HepG2 (cell line): ENCODE data around the gene GPT2. TPM values are rescaled to one million over a fixed set of nuclear protein-coding genes. Genes with fewer than 3 reads are reported as not detected.

Experiments
- ATAC-seq: fragments of 200-7000 bp; cut with Tn5 transposase; 3 replicates; pipeline ENCODE4 v1.9.1; 2020; ENCODE audit warnings: mild to moderate bottlenecking, moderate library complexity
- BruUV-seq: library from RNA; stranded (reverse); fragments of 400-500 nt; replicated peaks from 2 replicates; lab custom pipeline; 2021; lab: Mats Ljungman, UMichigan
- CTCF ChIA-PET: fragments of 300-600 bp; formaldehyde crosslinking; extraction: SDS; loops from one replicate; lab custom pipeline; 2021; ENCODE audit warnings: low total read pairs, inconsistent platforms, low intra/inter-chr PET ratio; lab: Yijun Ruan, JAX
- POLR2A ChIA-PET: fragments of 350-600 bp; sonication (Branson Sonifier 250); formaldehyde crosslinking; loops from one replicate; lab custom pipeline; 2020; ENCODE audit warnings: antibody characterized with exemption, inconsistent platforms; lab: Yijun Ruan, JAX
- DNase-seq: peaks from one replicate; pipeline ENCODE4 v3.0.0-alpha.2; 2015; ENCODE audit warnings: low spot score
- FAIRE-seq: peaks from 3 replicates; lab custom pipeline; 2011; peaks lifted over from hg19 to GRCh38; lab: Jason Lieb, UNC
- H2AFZ ChIP-seq: one replicate; pipeline ENCODE4 v1.6.1; 2011; ENCODE audit warnings: low read length, inconsistent platforms
- H3K27ac ChIP-seq: fragments of 300-600 bp; 3 replicates; pipeline ENCODE4 v1.8.0; 2011; ENCODE audit warnings: mixed run types, mild to moderate bottlenecking, mixed read lengths, low read length, inconsistent platforms; ENCODE audit not compliant: insufficient read depth; ENCODE audit errors: extremely low read length
- H3K27me3 ChIP-seq, 2 experiments: fragments of 200-600 bp in 1 of 2; 2 replicates in 1 of 2; 3 replicates in 1 of 2; pipeline versions ENCODE4 v1.6.0 to v1.8.0; 2011; ENCODE audit warnings: low read length in 2 of 2, mild to moderate bottlenecking in 2 of 2, moderate library complexity in 2 of 2, inconsistent platforms in 1 of 2; ENCODE audit not compliant: insufficient read depth in 2 of 2, control insufficient read depth in 1 of 2
- H3K36me3 ChIP-seq, 2 experiments: fragments of 200-600 bp in 1 of 2; replicated peaks in 1 of 2; 2 replicates in 1 of 2; 3 replicates in 1 of 2; pipeline versions ENCODE4 v1.5.1 to v1.8.0; 2011; ENCODE audit warnings: low read length in 2 of 2, inconsistent platforms in 1 of 2; ENCODE audit not compliant: insufficient read depth in 2 of 2, control insufficient read depth in 1 of 2
- H3K4me1 ChIP-seq: 2 replicates; pipeline ENCODE4 v1.5.1; 2012; ENCODE audit warnings: low read length, inconsistent platforms; ENCODE audit not compliant: insufficient read depth
- H3K4me2 ChIP-seq: 2 replicates; pipeline ENCODE4 v1.6.0; 2011; ENCODE audit warnings: low read depth, low read length, inconsistent platforms
- H3K4me3 ChIP-seq, 3 experiments: fragments of 200-600 bp in 1 of 3; sonication (generic), shearing (Covaris generic) in 1 of 3; replicated peaks in 1 of 3; 2 replicates each; pipeline ENCODE4 v1.5.1; 2011 to 2016; ENCODE audit warnings: low read length in 3 of 3, inconsistent platforms in 2 of 3, low read depth in 2 of 3, mild to moderate bottlenecking in 2 of 3, control low read depth in 1 of 3, mixed read lengths in 1 of 3; ENCODE audit not compliant: insufficient read depth in 1 of 3
- H3K79me2 ChIP-seq: one replicate; pipeline ENCODE4 v1.6.1; 2011; ENCODE audit warnings: low read length, inconsistent platforms; ENCODE audit not compliant: insufficient read depth
- H3K9ac ChIP-seq: 2 replicates; pipeline ENCODE4 v1.6.0; 2011; ENCODE audit warnings: mild to moderate bottlenecking, low read depth, low read length, inconsistent platforms; ENCODE audit not compliant: insufficient read depth
- H3K9me3 ChIP-seq: 2 replicates; pipeline ENCODE4 v1.5.1; 2012; ENCODE audit warnings: mild to moderate bottlenecking, low read length
- H4K20me1 ChIP-seq: 2 replicates; pipeline ENCODE4 v1.6.0; 2011; ENCODE audit warnings: inconsistent platforms, mild to moderate bottlenecking, low read length, moderate library complexity; ENCODE audit not compliant: insufficient read depth
- FOXP1 ChIP-seq, 2 experiments: fragments of 450-650 bp in 1 of 2; IDR thresholded peaks; 2 replicates each; pipeline ENCODE4 v1.6.1; 2017 to 2018; ENCODE audit warnings: antibody characterized with exemption in 1 of 2
- GATAD2A ChIP-seq: IDR thresholded peaks from 2 replicates; pipeline ENCODE4 v1.6.1; 2016
- KDM6A ChIP-seq: IDR thresholded peaks from 2 replicates; pipeline ENCODE4 v1.6.1; 2016; ENCODE audit warnings: low read depth
- NFYB ChIP-seq: sonication (generic); formaldehyde crosslinking; IDR thresholded peaks from 2 replicates; pipeline ENCODE4 v1.4.0; 2020; ENCODE audit warnings: missing genetic modification reagents
- NR2F6 ChIP-seq, 2 experiments: IDR thresholded peaks; 2 replicates each; pipeline ENCODE4 v1.6.1; 2016; ENCODE audit warnings: antibody characterized with exemption in 1 of 2, mild to moderate bottlenecking in 1 of 2
- PHF5A ChIP-seq: IDR thresholded peaks from one replicate; pipeline ENCODE4 v1.6.1; 2018; ENCODE audit warnings: low read depth, missing genetic modification reagents; ENCODE audit not compliant: unreplicated experiment
- RBM22 ChIP-seq: fragments of 200-400 bp; formaldehyde crosslinking; optimal IDR thresholded peaks from 2 replicates; pipeline ENCODE3; 2017; ENCODE audit warnings: mild to moderate bottlenecking, low read length, moderate library complexity
- SMYD3 ChIP-seq: sonication (generic); formaldehyde crosslinking; IDR thresholded peaks from 2 replicates; pipeline ENCODE4 v1.8.1; 2023; ENCODE audit warnings: mild to moderate bottlenecking, missing genetic modification reagents
- SRF ChIP-seq: IDR thresholded peaks from 2 replicates; pipeline ENCODE4 v1.6.1; 2011; ENCODE audit warnings: mild to moderate bottlenecking, low read depth, low read length, moderate library complexity
- YEATS2 ChIP-seq: sonication (generic); formaldehyde crosslinking; IDR thresholded peaks from 2 replicates; pipeline ENCODE4 v1.4.0; 2020; ENCODE audit warnings: missing genetic modification reagents, borderline replicate concordance
- YEATS4 ChIP-seq: sonication (generic); formaldehyde crosslinking; IDR thresholded peaks from 2 replicates; pipeline ENCODE4 v1.4.0; 2020; ENCODE audit warnings: missing genetic modification reagents, borderline replicate concordance
- ZBTB26 ChIP-seq: IDR thresholded peaks from 2 replicates; pipeline ENCODE4 v1.6.1; 2016; ENCODE audit warnings: missing compliant biosample characterization, missing genetic modification reagents, borderline replicate concordance
- ZNF230 ChIP-seq: sonication (generic); formaldehyde crosslinking; IDR thresholded peaks from 2 replicates; pipeline ENCODE4 v1.4.0; 2020; ENCODE audit warnings: mild to moderate bottlenecking, missing genetic modification reagents
- ZNF878 ChIP-seq: sonication (generic); formaldehyde crosslinking; IDR thresholded peaks from 2 replicates; pipeline ENCODE4 v1.8.1; 2023; ENCODE audit warnings: mild to moderate bottlenecking, missing genetic modification reagents, moderate library complexity
- WGBS: methylation state at CpG from one replicate; pipeline ENCODE4 v1.1.6; 2017; ENCODE audit warnings: low lambda C conversion rate; 5-methylcytosine and 5-hydroxymethylcytosine counted together
- in situ Hi-C: cut with HindIII; loops from 2 replicates; pipeline ENCODE4 v1.10.0; 2017; ENCODE audit warnings: low pct_unique_long_range_greater_than_20kb; ENCODE audit not compliant: extremely low pct_ligation_motif_present
- intact Hi-C: fragments of 100-400 bp; cut with micrococcal nuclease; formaldehyde crosslinking; loops from one replicate; pipeline ENCODE4 v1.10.0; 2022; ENCODE audit not compliant: unreplicated experiment
- polyA plus RNA-seq, 8 experiments: library from polyadenylated mRNA; depleted of rRNA in 3 of 8; stranded (reverse) in 7 of 8; unstranded in 1 of 8; fragments of >200 nt; fragmentation: Illumina TruSeq in 4 of 8; extraction: Trizol in 4 of 8; gene quantifications; 2 replicates each; pipeline versions ENCODE4 v1.2.1 to v1.2.3, GENCODE V29; 2011 to 2016; ENCODE audit warnings: low read depth in 4 of 8, missing spikeins in 1 of 8, mixed read lengths in 1 of 8; ENCODE audit not compliant: insufficient read depth in 1 of 8
- total RNA-seq, 5 experiments: library from RNA; depleted of rRNA; stranded (reverse); fragments of >200 nt; fragmentation: Illumina TruSeq; extraction: Trizol; gene quantifications; 2 replicates each; pipeline ENCODE4 v1.2.3, GENCODE V29; 2016; ENCODE audit warnings: low read depth in 1 of 5
- TF ChIP-seq, protein P1 (sequence below): sonication (generic); formaldehyde crosslinking; IDR thresholded peaks from 2 replicates; pipeline ENCODE4 v1.4.0; 2020; ENCODE audit warnings: missing genetic modification reagents
- TF ChIP-seq, protein P2 (sequence below): sonication (generic); formaldehyde crosslinking; IDR thresholded peaks from 2 replicates; pipeline ENCODE4 v1.4.0; 2020; ENCODE audit warnings: missing genetic modification reagents
- TF ChIP-seq, protein P3 (sequence below): IDR thresholded peaks from 2 replicates; pipeline ENCODE4 v1.6.1; 2012; ENCODE audit warnings: inconsistent platforms
- TF ChIP-seq, protein P4 (sequence below): IDR thresholded peaks from 2 replicates; pipeline ENCODE4 v1.6.1; 2016; ENCODE audit warnings: mild to moderate bottlenecking

The GPT2 gene
- total and polyA plus RNA-seq, 2 of the 13 experiments (the other 11 are each of a cell fraction or from before 2014, with no cell fraction given) = 138 to 267 TPM

- peak overlapping the region; percentile 95 for H2AFZ ChIP-seq
- no peaks in the 10 kb centered on the region for H3K79me2 ChIP-seq
- peaks cover 31% of the 10 kb centered on the region for H3K4me1 ChIP-seq
- ChIA-PET POLR2A (no interaction called here), CTCF (no interaction called here)
- intact Hi-C loops = no loop called here
- FAIRE-seq (peak; percentile 81), ATAC-seq (peak; percentile 86), DNase-seq (peak; percentile 80)
- no peaks in the 10 kb centered on the region for H3K27me3 ChIP-seq
- no TSS peak for BruUV-seq
- no peaks in the 10 kb centered on the region for H3K9me3 ChIP-seq
- peak overlapping the region; percentile 86 for H3K27ac ChIP-seq
- H3K4me3 ChIP-seq = peak overlapping the region; percentile 22 to 52 (median 44)
- H4K20me1 ChIP-seq = no peaks in the 10 kb centered on the region
- 2% methylated on average over 11 of the region's 11 CpGs for WGBS
- H3K36me3 ChIP-seq = no peaks in the 10 kb centered on the region
- peak overlapping the region; percentile 75 for H3K4me2 ChIP-seq
- H3K9ac ChIP-seq = peak overlapping the region; percentile 55
- in situ Hi-C loops = no loop called here
- TF ChIP-seq ZNF230 = peak; percentile 50; the same call in 1 of the 2 replicates
- TF ChIP-seq, protein P1, sequence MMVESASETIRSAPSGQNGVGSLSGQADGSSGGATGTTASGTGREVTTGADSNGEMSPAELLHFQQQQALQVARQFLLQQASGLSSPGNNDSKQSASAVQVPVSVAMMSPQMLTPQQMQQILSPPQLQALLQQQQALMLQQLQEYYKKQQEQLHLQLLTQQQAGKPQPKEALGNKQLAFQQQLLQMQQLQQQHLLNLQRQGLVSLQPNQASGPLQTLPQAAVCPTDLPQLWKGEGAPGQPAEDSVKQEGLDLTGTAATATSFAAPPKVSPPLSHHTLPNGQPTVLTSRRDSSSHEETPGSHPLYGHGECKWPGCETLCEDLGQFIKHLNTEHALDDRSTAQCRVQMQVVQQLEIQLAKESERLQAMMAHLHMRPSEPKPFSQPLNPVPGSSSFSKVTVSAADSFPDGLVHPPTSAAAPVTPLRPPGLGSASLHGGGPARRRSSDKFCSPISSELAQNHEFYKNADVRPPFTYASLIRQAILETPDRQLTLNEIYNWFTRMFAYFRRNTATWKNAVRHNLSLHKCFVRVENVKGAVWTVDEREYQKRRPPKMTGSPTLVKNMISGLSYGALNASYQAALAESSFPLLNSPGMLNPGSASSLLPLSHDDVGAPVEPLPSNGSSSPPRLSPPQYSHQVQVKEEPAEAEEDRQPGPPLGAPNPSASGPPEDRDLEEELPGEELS (CRISPR knock-in tag) = peak; percentile 78
- no peak for TF ChIP-seq RBM22
- TF ChIP-seq, protein P2, sequence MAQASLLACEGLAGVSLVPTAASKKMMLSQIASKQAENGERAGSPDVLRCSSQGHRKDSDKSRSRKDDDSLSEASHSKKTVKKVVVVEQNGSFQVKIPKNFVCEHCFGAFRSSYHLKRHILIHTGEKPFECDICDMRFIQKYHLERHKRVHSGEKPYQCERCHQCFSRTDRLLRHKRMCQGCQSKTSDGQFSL (CRISPR knock-in tag) = peak; percentile 97
- TF ChIP-seq YEATS4 (CRISPR knock-in tag) = 0 out of 2 replicates have a peak, but pooled peaks have one; percentile 26
- TF ChIP-seq, protein P3, sequence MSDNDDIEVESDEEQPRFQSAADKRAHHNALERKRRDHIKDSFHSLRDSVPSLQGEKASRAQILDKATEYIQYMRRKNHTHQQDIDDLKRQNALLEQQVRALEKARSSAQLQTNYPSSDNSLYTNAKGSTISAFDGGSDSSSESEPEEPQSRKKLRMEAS = peak; percentile 65
- peak; percentile 15; the same call in 1 of the 2 replicates for TF ChIP-seq GATAD2A (CRISPR knock-in tag)
- no peak for TF ChIP-seq NFYB (CRISPR knock-in tag)
- TF ChIP-seq SRF = no peak
- peak; percentile 44; the same call in 1 of the 2 replicates for TF ChIP-seq KDM6A
- peak; percentile 38 for TF ChIP-seq PHF5A
- 0 out of 2 replicates have a peak, but pooled peaks have one; percentile 34 for TF ChIP-seq SMYD3 (CRISPR knock-in tag)
- TF ChIP-seq ZBTB26 (CRISPR knock-in tag) = 0 out of 2 replicates have a peak, but pooled peaks have one; percentile 57
- peak; percentile 80 for TF ChIP-seq FOXP1 (IDR thresholded peaks at IDR 0.05)
- TF ChIP-seq FOXP1 (CRISPR knock-in tag; IDR thresholded peaks at IDR 0.05) = peak; percentile 73
- TF ChIP-seq YEATS2 = peak; percentile 27; the same call in 1 of the 2 replicates
- TF ChIP-seq ZNF878 = peak; percentile 55; the same call in 1 of the 2 replicates
- TF ChIP-seq, protein P4, sequence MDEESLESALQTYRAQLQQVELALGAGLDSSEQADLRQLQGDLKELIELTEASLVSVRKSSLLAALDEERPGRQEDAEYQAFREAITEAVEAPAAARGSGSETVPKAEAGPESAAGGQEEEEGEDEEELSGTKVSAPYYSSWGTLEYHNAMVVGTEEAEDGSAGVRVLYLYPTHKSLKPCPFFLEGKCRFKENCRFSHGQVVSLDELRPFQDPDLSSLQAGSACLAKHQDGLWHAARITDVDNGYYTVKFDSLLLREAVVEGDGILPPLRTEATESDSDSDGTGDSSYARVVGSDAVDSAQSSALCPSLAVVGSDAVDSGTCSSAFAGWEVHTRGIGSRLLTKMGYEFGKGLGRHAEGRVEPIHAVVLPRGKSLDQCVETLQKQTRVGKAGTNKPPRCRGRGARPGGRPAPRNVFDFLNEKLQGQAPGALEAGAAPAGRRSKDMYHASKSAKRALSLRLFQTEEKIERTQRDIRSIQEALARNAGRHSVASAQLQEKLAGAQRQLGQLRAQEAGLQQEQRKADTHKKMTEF (CRISPR knock-in tag) = peak; percentile 79
- peak; percentile 22; the same call in 1 of the 2 replicates for TF ChIP-seq NR2F6 (IDR thresholded peaks at IDR 0.05)
- TF ChIP-seq NR2F6 (CRISPR knock-in tag; IDR thresholded peaks at IDR 0.05) = no peak
Measured at GRCh38 chr16:46839986-46840443, 44.1 kb upstream of the GPT2 start.
